Stimulated activated CD4-positive, alpha-beta T cell treated with anti-CD3 and anti-CD28 coated beads, Interleukin-4, amount 100 ng/mL, for 48 hours (primary cell): ENCODE data around the gene ANKMY1.

ENCODE experiments used
- DNase-seq, 2 donors: peaks; one replicate each; pipeline ENCODE4 v3.0.0-alpha.2; 2020; ENCODE audit warnings: low read depth in 2 of 2

ANKMY1 gene

DNA sequence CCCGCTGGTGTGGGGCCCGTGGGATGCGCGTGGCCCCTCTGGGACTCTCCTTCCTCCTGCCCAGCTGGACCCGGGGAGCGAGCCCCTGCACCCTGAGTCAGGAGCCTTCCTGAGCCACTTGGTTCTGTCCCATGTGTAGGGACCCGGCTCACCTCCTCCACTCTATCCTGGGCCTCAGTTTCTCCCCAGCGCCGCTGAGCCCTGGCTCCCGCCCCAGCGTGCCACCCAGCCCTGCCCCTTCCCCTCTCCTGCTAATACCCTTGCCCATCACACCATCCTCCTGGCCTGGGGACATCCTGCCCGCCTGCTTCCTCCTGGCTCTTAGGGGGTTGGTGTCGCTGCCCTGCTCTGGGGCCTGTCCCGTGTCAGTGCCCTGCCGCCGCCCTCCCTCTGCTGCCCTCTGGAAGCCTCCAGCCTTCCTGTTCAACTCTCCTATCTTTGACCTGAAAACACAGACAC lies 97.5 kb downstream of the ANKMY1 start:
- DNase-seq, result no peak

DNA sequence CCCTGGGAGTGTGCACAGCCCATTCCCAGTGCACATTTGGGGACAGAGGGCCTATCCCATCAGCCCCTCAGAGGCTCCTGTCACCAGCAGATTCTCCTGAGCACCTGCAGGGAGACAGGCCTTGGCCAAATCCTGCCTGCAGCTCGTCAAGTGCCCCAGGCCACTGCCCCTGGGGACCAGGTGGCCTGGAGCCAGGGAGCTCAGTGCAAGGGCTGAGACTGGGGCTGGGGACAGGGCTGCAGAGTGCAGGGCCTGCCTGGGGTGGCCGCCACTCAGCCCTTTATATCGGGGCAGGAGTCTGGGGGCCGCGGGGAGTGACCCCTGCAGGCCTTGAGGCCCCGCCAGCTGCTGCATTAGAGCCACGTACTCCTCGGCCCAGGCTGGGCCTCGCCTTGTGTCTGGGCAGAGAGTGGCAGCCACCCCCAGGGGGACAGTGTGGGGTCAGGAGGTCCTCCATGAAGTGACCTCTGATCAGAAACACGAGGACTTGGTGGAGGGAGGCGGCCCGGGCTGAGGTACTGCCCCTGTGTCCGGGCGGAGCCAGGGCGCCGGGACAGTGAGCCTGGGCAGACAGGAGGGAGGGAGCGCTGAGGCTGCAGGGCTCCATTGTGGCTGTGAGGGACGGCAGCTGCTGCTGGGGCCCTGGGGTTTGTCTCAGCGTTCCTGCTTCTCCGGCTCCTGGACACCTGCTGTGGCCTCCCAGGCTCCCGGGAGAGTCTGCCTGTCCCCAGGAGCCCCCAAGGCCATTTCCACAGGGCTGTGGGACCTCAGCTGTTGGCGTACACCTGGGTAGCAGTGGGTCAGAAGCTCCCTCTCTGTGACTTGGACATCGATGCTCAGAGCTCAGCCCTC lies 98.2 kb downstream of the ANKMY1 start:
- no peak for DNase-seq

- DNase-seq, result no peak
These were observed 98.8 kb downstream of the ANKMY1 start for GRCh38 chr2:240458900-240459391.

DNA sequence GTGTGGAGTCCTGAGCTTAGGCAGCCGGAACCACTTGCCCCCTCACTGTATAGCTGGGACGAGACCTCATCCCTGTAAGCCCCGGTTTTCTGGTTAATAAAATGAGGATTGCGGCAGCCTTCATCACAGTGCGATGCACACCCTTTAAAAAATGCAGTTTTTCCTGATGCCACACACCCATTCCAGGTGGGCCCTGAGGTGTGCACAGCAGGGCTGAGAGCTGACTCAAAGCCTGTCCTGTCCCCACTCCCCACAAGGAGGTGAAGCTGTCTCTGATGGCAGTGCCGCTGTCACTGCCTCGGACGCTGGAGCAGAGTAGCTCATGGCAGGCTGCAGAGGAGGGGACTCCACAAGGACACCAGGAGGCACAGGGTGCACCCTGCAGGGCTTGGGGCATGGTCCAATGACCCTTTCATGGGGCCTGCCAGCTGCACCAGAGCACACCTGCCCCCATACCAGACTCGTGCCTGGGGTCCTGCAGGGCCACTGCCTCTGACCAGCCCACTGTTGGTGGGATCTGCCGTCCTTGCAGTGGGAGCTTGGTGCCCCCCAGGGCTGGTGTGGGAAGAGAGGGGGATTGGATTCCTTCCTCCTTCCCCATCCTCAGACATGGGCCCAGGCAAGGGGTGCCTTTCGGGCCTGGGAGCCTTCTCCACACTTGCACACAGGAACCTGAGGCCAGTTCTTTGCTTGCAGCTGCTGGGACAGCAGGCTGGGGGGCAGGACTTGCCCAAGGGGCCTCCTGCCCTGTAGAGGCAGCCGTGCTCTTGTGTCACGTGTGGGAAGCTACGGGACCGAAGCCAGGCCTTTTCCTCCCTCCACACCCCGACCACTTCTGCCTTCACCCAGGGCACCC lies 99.5 kb downstream of the ANKMY1 start:
- DNase-seq, result no peak

DNA sequence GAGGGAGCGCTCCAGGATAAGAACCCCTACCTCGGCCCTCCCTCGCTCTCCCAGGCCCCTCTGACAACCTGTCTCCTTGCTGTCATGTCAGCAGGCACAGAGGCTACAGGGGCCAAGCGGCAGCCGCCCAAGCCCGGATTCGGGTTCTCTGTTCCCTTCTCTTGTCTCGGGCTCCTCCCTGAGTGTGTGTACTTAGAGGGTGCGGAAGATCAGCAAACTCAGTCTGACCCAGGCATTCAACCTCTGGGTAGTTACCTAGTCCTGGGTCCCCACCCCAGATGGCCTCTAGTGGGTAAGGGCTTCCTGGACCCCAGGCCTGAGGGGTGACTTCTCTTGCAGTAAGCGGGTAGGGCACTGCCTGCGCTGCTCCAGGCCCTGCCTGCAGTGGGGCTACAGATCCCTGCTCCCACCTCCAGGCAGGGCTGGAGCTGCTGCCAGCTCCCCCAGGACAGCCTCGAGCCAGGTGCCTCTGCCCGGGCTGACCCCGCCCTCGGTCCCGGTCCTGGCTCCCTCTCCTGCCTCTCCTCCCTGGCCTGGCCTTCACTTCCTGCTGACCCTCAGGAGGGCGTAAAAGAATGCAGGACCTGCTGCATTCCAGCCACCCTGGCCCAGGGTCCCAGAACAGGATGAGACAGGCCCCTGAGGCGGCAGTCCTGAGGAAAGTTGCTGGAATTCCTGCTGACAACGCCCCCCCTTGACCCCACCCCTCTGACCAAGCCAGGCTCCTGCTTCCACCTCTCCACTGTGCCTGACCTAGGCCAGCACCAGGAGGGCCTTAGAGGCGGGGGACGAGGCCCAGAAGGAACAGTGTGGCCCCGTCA lies 100.4 kb downstream of the ANKMY1 start:
- no peak for DNase-seq

DNA sequence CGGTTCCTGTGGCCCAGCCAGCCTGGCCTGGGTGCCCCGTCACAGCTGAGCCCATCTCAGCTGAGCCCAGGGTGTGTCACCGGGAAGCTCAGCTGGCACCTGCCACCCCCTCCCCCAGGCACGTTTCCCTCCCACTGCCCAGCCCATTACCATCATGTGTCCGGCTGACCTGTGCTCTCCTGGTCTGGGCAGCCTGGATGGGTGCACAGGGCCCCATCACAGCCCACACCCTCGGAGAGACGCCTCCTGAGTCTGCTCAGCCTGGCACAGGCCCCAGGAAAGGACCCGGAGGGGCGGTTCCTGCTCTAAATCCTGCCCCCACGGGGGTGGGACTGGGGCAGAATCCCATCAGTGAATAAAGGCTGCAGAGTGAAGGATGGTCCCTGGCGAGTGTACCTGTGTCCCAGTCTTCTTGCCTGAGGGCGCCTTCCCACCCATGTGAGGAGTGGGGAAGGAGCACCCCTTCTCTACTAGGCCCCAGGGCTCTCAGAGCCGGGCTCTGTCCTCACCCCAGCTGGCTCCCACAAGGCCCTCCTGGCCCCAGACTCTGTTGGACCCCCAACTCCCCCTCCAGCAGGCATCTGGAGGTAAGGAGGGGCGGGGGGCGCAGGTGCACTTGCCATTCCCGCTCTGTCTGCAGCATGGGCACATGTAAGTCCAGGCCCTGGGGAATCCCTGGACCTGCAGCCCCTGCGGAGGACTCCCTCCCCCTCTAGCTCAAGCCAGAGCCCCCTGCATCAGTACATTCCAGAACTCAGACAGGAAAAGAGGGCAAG lies 101.2 kb downstream of the ANKMY1 start:
- no peak for DNase-seq

DNA sequence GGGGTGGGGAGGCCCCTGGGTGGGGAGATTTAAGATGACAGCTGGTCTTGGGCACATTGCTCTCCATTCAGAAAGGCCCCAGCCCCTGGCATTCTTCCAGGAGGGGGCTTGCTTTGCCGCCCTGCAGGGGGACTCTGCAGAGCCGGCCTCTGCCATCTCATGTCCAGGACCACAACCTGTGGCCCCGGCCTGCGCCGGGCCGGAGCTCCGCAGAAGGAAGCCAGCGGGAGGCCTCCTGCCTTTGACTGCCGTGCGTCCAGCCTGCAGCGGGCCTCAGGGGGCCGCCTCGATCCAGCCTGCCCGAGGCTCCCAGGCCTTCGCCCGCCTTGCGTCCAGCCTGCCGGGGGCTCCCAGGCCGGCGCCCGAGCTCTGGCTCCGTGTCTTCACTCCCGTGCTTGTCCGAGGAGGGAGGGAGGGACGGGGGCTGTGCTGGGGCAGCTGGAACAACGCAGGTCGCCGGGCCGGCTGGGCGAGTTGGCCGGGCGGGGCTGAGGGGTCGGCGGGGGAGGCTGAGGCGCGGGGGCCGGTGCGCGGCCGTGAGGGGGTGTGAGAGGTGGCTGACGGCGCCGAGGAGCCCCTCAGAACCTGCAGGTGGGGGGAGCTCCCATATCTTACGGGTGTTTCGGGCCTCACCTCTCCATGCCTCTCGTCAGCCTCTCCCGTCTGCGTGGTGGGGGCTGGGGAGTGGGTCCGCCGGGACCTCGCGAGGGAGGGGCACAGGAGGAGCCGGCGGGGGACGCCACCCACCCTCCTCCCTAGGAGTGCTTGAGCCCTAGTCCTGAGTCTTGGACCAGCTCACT lies 101.9 kb downstream of the ANKMY1 start:
- DNase-seq, result no peak

GRCh38 chr2:240455272-240455646 lies 102.5 kb downstream of the ANKMY1 start:
- DNase-seq, result no peak

DNA sequence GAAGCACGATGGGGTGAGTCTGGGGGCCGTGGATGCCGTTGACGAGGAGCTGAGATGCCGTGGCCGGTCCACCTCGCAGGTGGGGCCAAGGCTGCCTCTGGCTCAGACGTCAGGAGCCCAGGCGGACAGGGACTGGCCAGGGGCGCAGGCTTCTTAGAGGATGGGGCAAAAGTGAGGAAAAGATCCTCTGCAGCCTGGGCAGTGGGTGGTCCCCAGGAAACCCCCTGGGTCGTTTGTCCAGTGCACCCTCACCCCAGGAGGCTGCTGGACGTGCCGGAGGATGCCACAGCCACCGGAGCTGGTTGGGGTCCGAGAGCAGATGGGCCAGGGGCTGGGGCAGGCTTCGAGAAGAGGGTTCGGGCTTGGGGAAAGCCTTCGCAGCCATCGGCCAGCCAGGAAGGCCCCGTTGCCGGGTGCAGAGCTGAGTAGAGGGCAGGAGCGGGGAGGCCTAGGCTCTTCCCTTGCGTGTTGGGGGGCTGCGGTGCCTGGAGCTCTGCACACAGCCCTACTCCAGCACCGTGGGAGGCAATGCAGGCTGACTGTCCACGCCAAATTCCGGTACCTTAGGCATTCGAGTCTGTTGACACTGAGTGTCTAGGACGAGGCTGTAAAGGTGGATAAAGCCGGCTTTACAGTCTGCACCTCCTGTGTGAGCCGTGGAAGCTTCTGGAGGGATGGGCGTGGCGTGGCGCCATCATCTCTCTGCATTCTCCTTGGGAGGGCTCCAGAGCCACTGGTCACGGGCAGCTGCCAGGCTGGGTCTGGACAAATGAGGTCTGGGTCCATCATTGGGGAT lies 103.5 kb downstream of the ANKMY1 start:
- DNase-seq, result no peak

GRCh38 chr2:240453461-240454105 lies 104.2 kb downstream of the ANKMY1 start:
- no peak for DNase-seq

- DNase-seq, result no peak
These were observed 105.1 kb downstream of the ANKMY1 start for GRCh38 chr2:240452462-240453256.

DNA sequence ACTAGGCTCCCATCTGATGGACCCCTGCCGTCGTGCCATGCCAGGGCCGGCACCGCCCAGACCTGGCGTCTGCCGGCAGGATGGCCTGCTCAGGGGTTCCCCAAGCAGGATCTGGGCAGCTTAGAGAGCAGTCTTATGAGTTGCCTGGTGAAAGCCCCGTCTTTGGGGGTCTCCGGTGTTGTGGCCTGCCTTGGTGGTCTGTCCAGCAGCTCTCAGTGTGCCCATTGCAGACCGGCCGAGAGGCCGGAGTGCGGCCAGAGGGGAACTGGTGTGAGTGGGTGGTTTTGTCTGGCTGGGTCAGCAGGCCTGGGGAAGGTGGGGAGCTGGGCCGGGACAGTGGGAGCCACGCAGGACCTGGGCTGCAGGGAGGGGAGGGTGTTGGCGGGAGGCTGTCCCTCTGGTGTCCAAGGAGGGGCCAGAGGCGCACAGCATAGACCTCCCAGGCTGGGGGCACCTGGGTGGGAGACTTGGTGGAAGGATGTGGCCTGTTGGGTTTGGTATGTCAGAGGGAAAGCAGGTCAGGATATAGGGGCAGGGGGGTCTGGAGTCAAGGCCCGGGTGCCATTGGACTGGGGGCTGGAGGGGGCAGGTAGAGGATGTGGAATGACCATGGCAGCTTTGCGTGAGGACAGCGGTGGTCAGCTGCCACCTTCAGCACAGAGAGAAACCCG lies 105.9 kb downstream of the ANKMY1 start:
- DNase-seq, result no peak

DNA sequence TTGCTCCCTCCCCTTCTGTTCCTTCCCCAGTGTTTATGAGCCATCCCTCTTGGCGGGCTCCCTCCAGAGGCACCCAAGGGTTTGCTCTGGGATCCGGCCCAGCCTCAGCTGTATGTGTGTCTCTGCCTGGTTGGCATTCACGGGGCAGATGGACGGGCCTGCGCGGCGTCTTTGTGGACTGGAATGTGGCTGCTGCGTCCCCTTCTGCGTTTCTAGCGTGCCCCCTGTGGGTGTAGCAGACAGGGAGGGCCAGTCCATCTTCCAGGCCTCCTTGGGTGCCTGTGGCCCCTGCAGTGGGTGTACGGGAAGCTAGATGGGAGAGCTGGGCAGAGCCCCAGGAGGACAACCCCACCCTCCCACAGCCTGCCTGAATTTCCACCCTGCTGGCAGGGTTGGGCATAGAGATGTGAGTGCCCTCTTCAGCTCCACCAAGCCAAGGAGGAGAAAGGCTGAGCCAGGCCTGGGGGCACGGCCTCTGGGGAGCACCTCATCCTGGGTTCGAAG lies 106.6 kb downstream of the ANKMY1 start:
- no peak for DNase-seq

DNA sequence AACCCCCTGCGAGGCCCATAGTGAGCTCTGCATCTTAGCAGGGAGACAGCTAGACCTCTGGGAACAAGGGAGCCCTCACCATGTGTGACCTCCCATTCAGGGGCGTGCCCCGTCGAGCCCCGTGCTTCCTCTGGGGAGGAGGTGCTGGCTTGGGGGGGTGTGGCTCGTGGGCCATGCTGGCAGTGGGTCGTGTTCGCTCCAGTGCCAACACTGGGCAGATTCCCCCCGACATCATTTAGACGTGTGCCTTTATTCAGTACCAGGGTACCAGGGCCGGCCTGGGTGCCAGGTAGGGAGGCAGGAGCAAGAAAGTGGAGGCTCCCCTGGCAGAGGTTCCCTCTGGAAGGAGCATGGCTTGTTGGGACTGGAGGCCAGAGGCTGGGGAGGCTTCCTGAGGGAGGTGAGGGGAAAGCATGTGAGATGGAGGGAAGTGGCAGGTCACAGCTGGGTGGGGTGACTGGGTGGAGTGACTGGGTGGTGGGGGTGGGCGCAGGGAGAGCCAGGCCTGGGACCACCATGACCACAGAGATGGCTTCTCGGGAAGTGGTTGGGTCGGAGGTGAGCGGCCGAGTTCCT lies 107.2 kb downstream of the ANKMY1 start:
- no peak for DNase-seq

DNA sequence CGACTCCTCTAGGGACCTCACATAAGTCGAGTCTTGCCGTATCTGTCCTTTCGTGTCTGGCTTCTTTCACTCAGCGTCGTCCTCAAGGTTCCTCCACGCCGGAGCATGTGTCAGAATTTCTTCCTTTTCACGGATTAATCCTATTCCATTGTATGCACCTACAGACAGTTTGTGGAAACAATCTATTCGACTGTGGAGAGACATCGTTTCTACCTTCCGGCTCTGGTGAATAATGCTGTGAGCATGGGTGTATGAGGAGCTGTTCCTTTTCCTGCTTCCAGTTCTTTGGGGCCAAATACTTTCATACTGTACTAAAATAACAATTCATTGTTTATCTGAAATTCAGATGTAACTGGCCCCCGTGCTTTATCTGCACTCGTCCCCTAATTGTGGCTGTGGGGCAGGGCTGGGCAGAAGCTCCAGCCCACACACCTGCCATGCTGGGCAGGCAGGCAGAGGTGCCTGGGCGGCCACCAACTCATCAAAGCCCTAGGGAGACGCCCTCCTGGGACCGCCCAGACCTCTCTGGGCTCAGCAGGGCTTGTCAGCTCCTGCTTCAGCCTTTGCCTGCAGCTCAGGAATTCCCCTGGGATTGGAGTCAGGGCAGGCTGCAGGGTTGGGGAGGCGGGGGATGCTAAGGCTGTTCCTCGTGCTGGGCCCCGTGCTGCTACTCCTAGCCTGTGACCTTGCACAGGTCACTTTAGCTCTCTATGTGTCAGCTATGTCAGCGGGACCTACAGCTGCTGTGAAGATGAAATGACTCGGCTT lies 107.8 kb downstream of the ANKMY1 start:
- DNase-seq, result no peak
